HUES6 (cell line): ENCODE measurements around the gene TNS2.

ENCODE experiments used
- H3K27ac ChIP-seq: 2 replicates; pipeline ENCODE4 v1.7.0; 2013; ENCODE audit warnings: low read depth, mild to moderate bottlenecking, low read length, inconsistent platforms
- H3K27me3 ChIP-seq: 2 replicates; pipeline ENCODE4 v1.6.1; 2013; ENCODE audit warnings: low read length; ENCODE audit not compliant: control insufficient read depth, insufficient read depth
- H3K36me3 ChIP-seq: 2 replicates; pipeline ENCODE4 v1.6.1; 2013; ENCODE audit warnings: low read length; ENCODE audit not compliant: control insufficient read depth, insufficient read depth
- H3K4me1 ChIP-seq: 2 replicates; pipeline ENCODE4 v1.6.1; 2013; ENCODE audit warnings: low read length; ENCODE audit not compliant: control insufficient read depth, insufficient read depth
- H3K4me3 ChIP-seq: 2 replicates; pipeline ENCODE4 v1.5.1; 2013; ENCODE audit warnings: low read depth, low read length
- H3K9ac ChIP-seq: one replicate; pipeline ENCODE4 v1.6.1; 2013; ENCODE audit warnings: mild to moderate bottlenecking, low read length
- H3K9me3 ChIP-seq: 2 replicates; pipeline ENCODE4 v1.6.1; 2013; ENCODE audit warnings: low read depth, low read length; ENCODE audit not compliant: control insufficient read depth, insufficient read depth

Gene TNS2

GRCh38 chr12:53051881-53052412 lies 2.1 kb downstream of the TNS2 start:
- Histone ChIP-seq H3K4me3 (no peak overlapping the region), H3K27me3 (no peaks in the 10 kb centered on the region), H3K9me3 (no peaks in the 10 kb centered on the region), H3K27ac (no peak overlapping the region), H3K9ac (no peak overlapping the region), H3K4me1 (peaks cover 54% of the 10 kb centered on the region), H3K36me3 (peaks cover 7% of the 10 kb centered on the region; the same call in 1 of the 2 replicates)

GRCh38 chr12:53052419-53053217 lies 2.8 kb downstream of the TNS2 start:
- no peak overlapping the region for H3K27ac ChIP-seq
- H3K9ac ChIP-seq: no peak overlapping the region
- no peak overlapping the region for H3K4me3 ChIP-seq
- no peaks in the 10 kb centered on the region for H3K9me3 ChIP-seq
- H3K36me3 ChIP-seq: peaks cover 7% of the 10 kb centered on the region; the same call in 1 of the 2 replicates
- no peaks in the 10 kb centered on the region for H3K27me3 ChIP-seq
- H3K4me1 ChIP-seq: peaks cover 53% of the 10 kb centered on the region

- Histone ChIP-seq H3K9me3 (no peaks in the 10 kb centered on the region), H3K4me3 (peak overlapping the region; percentile 78), H3K36me3 (peaks cover 7% of the 10 kb centered on the region; the same call in 1 of the 2 replicates), H3K4me1 (peaks cover 45% of the 10 kb centered on the region), H3K27ac (no peak overlapping the region; the same call in 1 of the 2 replicates), H3K27me3 (peaks cover 8% of the 10 kb centered on the region; the same call in 1 of the 2 replicates), H3K9ac (peak overlapping the region; percentile 15)
Observed at GRCh38 chr12:53053218-53054111, 3.6 kb downstream of the TNS2 start.

- Histone ChIP-seq H3K4me1 (peaks cover 36% of the 10 kb centered on the region), H3K36me3 (peaks cover 7% of the 10 kb centered on the region; the same call in 1 of the 2 replicates), H3K27ac (peak overlapping the region; percentile 24; the same call in 1 of the 2 replicates), H3K9me3 (no peaks in the 10 kb centered on the region), H3K27me3 (peaks cover 8% of the 10 kb centered on the region; the same call in 1 of the 2 replicates), H3K4me3 (peak overlapping the region; percentile 78), H3K9ac (peak overlapping the region; percentile 15)
Observed at GRCh38 chr12:53054112-53054878, 4.4 kb downstream of the TNS2 start.

GRCh38 chr12:53055471-53056266 lies 5.8 kb downstream of the TNS2 start:
- peaks cover 7% of the 10 kb centered on the region; the same call in 1 of the 2 replicates for H3K36me3 ChIP-seq
- peaks cover 11% of the 10 kb centered on the region; the same call in 1 of the 2 replicates for H3K27me3 ChIP-seq
- no peak overlapping the region for H3K9ac ChIP-seq

GRCh38 chr12:53056296-53056695 lies 6.4 kb downstream of the TNS2 start:
- peaks cover 16% of the 10 kb centered on the region for H3K4me1 ChIP-seq
- H3K4me3 ChIP-seq: no peak overlapping the region
- no peak overlapping the region for H3K9ac ChIP-seq
- no peak overlapping the region for H3K27ac ChIP-seq
- H3K36me3 ChIP-seq: peaks cover 7% of the 10 kb centered on the region; the same call in 1 of the 2 replicates
- no peaks in the 10 kb centered on the region for H3K9me3 ChIP-seq
- peaks cover 11% of the 10 kb centered on the region; the same call in 1 of the 2 replicates for H3K27me3 ChIP-seq

More at GRCh38 chr12:53055471-53056266, 5.8 kb downstream of the TNS2 start:
- Histone ChIP-seq H3K9me3 (no peaks in the 10 kb centered on the region), H3K4me1 (peaks cover 23% of the 10 kb centered on the region), H3K4me3 (no peak overlapping the region), H3K27ac (no peak overlapping the region)

GRCh38 chr12:53056901-53057300 lies 7.0 kb downstream of the TNS2 start:
- peaks cover 2% of the 10 kb centered on the region; the same call in 1 of the 2 replicates for H3K36me3 ChIP-seq
- no peak overlapping the region for H3K4me3 ChIP-seq
- no peaks in the 10 kb centered on the region for H3K9me3 ChIP-seq
- no peak overlapping the region for H3K27ac ChIP-seq
- H3K4me1 ChIP-seq: peaks cover 10% of the 10 kb centered on the region; the same call in 1 of the 2 replicates
- H3K27me3 ChIP-seq: peaks cover 11% of the 10 kb centered on the region; the same call in 1 of the 2 replicates
- H3K9ac ChIP-seq: no peak overlapping the region

- no peaks in the 10 kb centered on the region for H3K36me3 ChIP-seq
- no peaks in the 10 kb centered on the region for H3K9me3 ChIP-seq
- H3K27me3 ChIP-seq: peaks cover 11% of the 10 kb centered on the region; the same call in 1 of the 2 replicates
- H3K4me3 ChIP-seq: no peak overlapping the region
- no peak overlapping the region for H3K27ac ChIP-seq
- H3K9ac ChIP-seq: no peak overlapping the region
- peaks cover 8% of the 10 kb centered on the region; the same call in 1 of the 2 replicates for H3K4me1 ChIP-seq
Observed at GRCh38 chr12:53057816-53058500, 8.1 kb downstream of the TNS2 start.

GRCh38 chr12:53058674-53059433 lies 9.0 kb downstream of the TNS2 start:
- H3K36me3 ChIP-seq: peaks cover 4% of the 10 kb centered on the region; the same call in 1 of the 2 replicates
- no peak overlapping the region for H3K9ac ChIP-seq
- no peak overlapping the region for H3K4me3 ChIP-seq

More at GRCh38 chr12:53058674-53059433, 9.0 kb downstream of the TNS2 start:
- H3K4me1 ChIP-seq: 0 out of 2 replicates have a peak, but pooled peaks cover 4% of the 10 kb centered on the region
- peaks cover 11% of the 10 kb centered on the region; the same call in 1 of the 2 replicates for H3K27me3 ChIP-seq
- H3K9me3 ChIP-seq: no peaks in the 10 kb centered on the region
- no peak overlapping the region for H3K27ac ChIP-seq
